ENCODE measurements around the gene PCGF6.

The PCGF6 gene

GRCh38 chr10:103382769-103383168 is 31.8 kb upstream of the PCGF6 start:
- Histone ChIP-seq H3K4me1 (ENCODE audit: insufficient read depth, low read length) (no peaks in the 10 kb centered on the region), H3K79me2 (ENCODE audit: insufficient read depth, low read length) (no peaks in the 10 kb centered on the region; the same call in 1 of the 2 replicates), H4K20me1 (ENCODE audit: insufficient read depth, low read length) (no peaks in the 10 kb centered on the region), H3K4me3 (ENCODE audit: low read depth in 1 of 2, low read length in 2 of 2) (no peak overlapping the region), H3K36me3 (ENCODE audit: insufficient read depth, low read length) (peaks cover 81% of the 10 kb centered on the region), H3K4me2 (ENCODE audit: insufficient read depth, low read length) (no peak overlapping the region), H2AFZ (ENCODE audit: low read depth, low read length) (no peak overlapping the region), H3K27me3 (ENCODE audit: insufficient read depth, low read length, poor library complexity) (no peaks in the 10 kb centered on the region), H3K9me3 (ENCODE audit: insufficient read depth, low read length, severe bottlenecking) (no peaks in the 10 kb centered on the region), H3K9ac (ENCODE audit: low read depth, low read length) (no peak overlapping the region), H3K27ac (ENCODE audit: low read length) (no peak overlapping the region)
- no peak for ATAC-seq (ENCODE audit: insufficient read depth, low read depth)
- TF ChIP-seq EZH2 (IDR thresholded peaks at IDR 0.05; ENCODE audit: borderline replicate concordance, low read depth, low read length, severe bottlenecking) (no peak), CTCF (IDR thresholded peaks at IDR 0.05; ENCODE audit: borderline replicate concordance, extremely low read depth, low read length, poor library complexity, severe bottlenecking) (no peak)
- no peak for DNase-seq

- H3K9ac ChIP-seq (ENCODE audit: low read depth, low read length): no peak overlapping the region
- no peak for ATAC-seq (ENCODE audit: insufficient read depth, low read depth)
- no peaks in the 10 kb centered on the region for H3K9me3 ChIP-seq (ENCODE audit: insufficient read depth, low read length, severe bottlenecking)
- no peak overlapping the region for H2AFZ ChIP-seq (ENCODE audit: low read depth, low read length)
- no peak for TF ChIP-seq CTCF (IDR thresholded peaks at IDR 0.05; ENCODE audit: borderline replicate concordance, extremely low read depth, low read length, poor library complexity, severe bottlenecking)
- TF ChIP-seq EZH2 (IDR thresholded peaks at IDR 0.05; ENCODE audit: borderline replicate concordance, low read depth, low read length, severe bottlenecking): no peak
- H3K27ac ChIP-seq (ENCODE audit: low read length): no peak overlapping the region
- peaks cover 7% of the 10 kb centered on the region; the same call in 1 of the 2 replicates for H4K20me1 ChIP-seq (ENCODE audit: insufficient read depth, low read length)
- no peaks in the 10 kb centered on the region for H3K27me3 ChIP-seq (ENCODE audit: insufficient read depth, low read length, poor library complexity)
- peaks cover 64% of the 10 kb centered on the region for H3K79me2 ChIP-seq (ENCODE audit: insufficient read depth, low read length)
- DNase-seq: no peak
- peaks cover 24% of the 10 kb centered on the region for H3K4me1 ChIP-seq (ENCODE audit: insufficient read depth, low read length)
- no peak overlapping the region for H3K4me2 ChIP-seq (ENCODE audit: insufficient read depth, low read length)
- no peak overlapping the region for H3K4me3 ChIP-seq (ENCODE audit: low read depth in 1 of 2, low read length in 2 of 2)
- H3K36me3 ChIP-seq (ENCODE audit: insufficient read depth, low read length): peaks cover 78% of the 10 kb centered on the region
Measured at GRCh38 chr10:103374263-103374662, 23.3 kb upstream of the PCGF6 start.

- Histone ChIP-seq H3K9ac (ENCODE audit: low read depth, low read length) (no peak overlapping the region), H3K27ac (ENCODE audit: low read length) (no peak overlapping the region), H3K4me1 (ENCODE audit: insufficient read depth, low read length) (peaks cover 29% of the 10 kb centered on the region), H3K9me3 (ENCODE audit: insufficient read depth, low read length, severe bottlenecking) (no peaks in the 10 kb centered on the region), H3K4me2 (ENCODE audit: insufficient read depth, low read length) (no peak overlapping the region), H3K4me3 (ENCODE audit: low read depth in 1 of 2, low read length in 2 of 2) (no peak overlapping the region), H3K79me2 (ENCODE audit: insufficient read depth, low read length) (peaks cover 71% of the 10 kb centered on the region), H3K36me3 (ENCODE audit: insufficient read depth, low read length) (peaks cover 71% of the 10 kb centered on the region), H4K20me1 (ENCODE audit: insufficient read depth, low read length) (peaks cover 7% of the 10 kb centered on the region; the same call in 1 of the 2 replicates), H3K27me3 (ENCODE audit: insufficient read depth, low read length, poor library complexity) (no peaks in the 10 kb centered on the region), H2AFZ (ENCODE audit: low read depth, low read length) (no peak overlapping the region)
- no peak for DNase-seq
- TF ChIP-seq EZH2 (IDR thresholded peaks at IDR 0.05; ENCODE audit: borderline replicate concordance, low read depth, low read length, severe bottlenecking): no peak
- no peak for TF ChIP-seq CTCF (IDR thresholded peaks at IDR 0.05; ENCODE audit: borderline replicate concordance, extremely low read depth, low read length, poor library complexity, severe bottlenecking)
- no peak for ATAC-seq (ENCODE audit: insufficient read depth, low read depth)
Measured at GRCh38 chr10:103373544-103373943, 22.6 kb upstream of the PCGF6 start.
